Dedifferentiated amniotic fluid mesenchymal stem cell (primary cell): ENCODE measurements around the gene PAX9.

Experiments
- DNase-seq: peaks from one replicate; pipeline ENCODE4 v3.0.0-alpha.2; 2016; ENCODE audit errors: extremely low spot score

PAX9 gene

GRCh38 chr14:36661506-36662257 is at the start of gene PAX9:
Gene PAX9 (plus strand): TSS chr14:36661860. CDS start chr14:36662090, 230 bp downstream.
- peak; percentile 96 for DNase-seq

- DNase-seq: no peak
These were observed 43.8 kb upstream of the PAX9 start for GRCh38 chr14:36617824-36618223.

- DNase-seq: peak; percentile 23
These were observed 43.0 kb upstream of the PAX9 start for GRCh38 chr14:36618641-36619040.

GRCh38 chr14:36619131-36619530 is 42.5 kb upstream of the PAX9 start:
- DNase-seq: no peak

- DNase-seq: no peak
These were observed 41.8 kb upstream of the PAX9 start for GRCh38 chr14:36619853-36620252.

GRCh38 chr14:36625014-36625413 is 36.6 kb upstream of the PAX9 start:
- no peak for DNase-seq

- DNase-seq: no peak
These were observed 36.2 kb upstream of the PAX9 start for GRCh38 chr14:36625436-36625835.

- no peak for DNase-seq
These were observed 35.5 kb upstream of the PAX9 start for GRCh38 chr14:36626151-36626550.

GRCh38 chr14:36627981-36628380 is 33.7 kb upstream of the PAX9 start:
- peak; percentile 49 for DNase-seq

GRCh38 chr14:36633580-36633979 is 28.1 kb upstream of the PAX9 start:
- no peak for DNase-seq

GRCh38 chr14:36646664-36647416 is 14.8 kb upstream of the PAX9 start:
- DNase-seq: peak; percentile 31

- no peak for DNase-seq
These were observed 14.2 kb upstream of the PAX9 start for GRCh38 chr14:36647417-36647823.

- DNase-seq: peak; percentile 49
These were observed 13.6 kb upstream of the PAX9 start for GRCh38 chr14:36647824-36648753.

- DNase-seq: peak; percentile 7
These were observed 11.6 kb upstream of the PAX9 start for GRCh38 chr14:36649872-36650650.

- no peak for DNase-seq
These were observed 9.0 kb upstream of the PAX9 start for GRCh38 chr14:36652542-36653201.

- DNase-seq: no peak
These were observed 8.2 kb upstream of the PAX9 start for GRCh38 chr14:36653413-36653812.

GRCh38 chr14:36653962-36654793 is 7.5 kb upstream of the PAX9 start:
- DNase-seq: no peak

GRCh38 chr14:36654794-36655381 is 6.8 kb upstream of the PAX9 start:
- DNase-seq: no peak

GRCh38 chr14:36655571-36655962 is 6.1 kb upstream of the PAX9 start:
- DNase-seq: no peak
